ACHN (cell line): ENCODE results near the gene VDAC2.

Experiments used
- DNase-seq: peaks from one replicate; pipeline ENCODE4 v3.0.0-alpha.2; 2015
- in situ Hi-C: cut with HindIII; loops from 2 replicates; pipeline ENCODE4 v1.10.0; 2017; ENCODE audit warnings: low sequenced_read_pairs, low pct_ligation_motif_present, low pct_unique_long_range_greater_than_20kb

VDAC2 gene

DNA sequence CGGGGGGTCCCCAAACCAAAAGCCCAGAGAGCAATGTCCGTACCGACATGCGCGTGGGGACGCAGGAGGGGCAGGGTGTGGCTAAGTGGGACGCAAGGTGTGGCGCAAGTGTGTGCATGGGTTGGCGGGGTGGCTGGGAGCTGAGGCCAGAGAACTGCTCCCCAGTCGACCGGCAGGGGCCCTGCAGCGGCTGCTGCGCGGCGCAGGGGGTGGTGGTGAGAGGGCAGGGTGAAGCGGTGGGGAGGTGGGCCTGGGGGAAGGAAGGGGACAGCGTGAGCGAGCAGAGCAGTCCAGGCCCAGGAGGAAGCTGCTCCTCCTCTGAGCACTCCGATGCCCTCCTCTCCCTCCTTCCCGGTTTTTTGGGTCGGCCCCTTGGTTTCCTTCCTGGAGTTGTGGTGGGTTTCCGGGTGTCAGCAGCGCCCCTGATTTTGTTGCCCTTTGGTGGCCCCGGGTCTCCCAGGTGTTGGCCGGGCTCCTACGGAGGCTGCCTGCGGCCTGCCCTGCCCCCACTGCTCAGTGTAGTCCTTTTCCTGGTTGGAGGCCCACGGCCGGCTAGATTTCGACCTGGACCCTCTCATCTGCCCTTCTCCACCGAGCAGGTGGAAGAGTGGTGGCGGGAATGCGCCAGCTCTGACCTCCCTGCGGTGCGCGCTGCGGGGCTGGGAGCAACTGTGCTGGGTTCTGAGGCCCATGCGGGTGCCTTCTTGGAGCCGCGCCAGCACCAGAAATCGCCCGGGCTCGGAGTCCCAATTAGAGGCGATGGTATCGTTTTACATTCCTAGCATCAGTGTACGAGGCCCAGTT lies 65.7 kb downstream of the VDAC2 start:
- no peak for DNase-seq
- in situ Hi-C loops, result no loop called here

DNA sequence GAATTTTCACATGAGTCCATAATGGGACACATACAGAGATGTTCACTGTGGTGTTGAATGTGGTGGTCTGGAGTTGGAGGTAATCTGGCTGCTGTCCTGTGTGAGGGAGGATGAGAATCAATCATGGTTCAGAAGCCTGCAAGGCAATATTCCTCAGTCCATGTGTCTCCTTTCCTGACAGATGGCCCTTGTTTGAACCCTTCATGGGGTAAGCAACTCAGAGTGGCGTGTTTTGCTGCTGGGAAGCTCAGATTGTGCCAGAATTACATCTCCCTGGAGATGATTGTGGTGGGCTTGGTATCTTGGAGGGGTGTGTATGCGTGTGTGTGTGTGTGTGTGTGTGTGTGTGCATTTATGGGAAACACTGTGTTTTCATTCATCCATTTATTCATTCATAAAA lies 69.6 kb downstream of the VDAC2 start:
- DNase-seq, result no peak
- in situ Hi-C loops, result no loop called here
